ENCODE data around the gene ABR.
"Not testable (repeated sequence)": the region's sequence is repeated elsewhere in the genome, so short reads cannot be mapped to it uniquely, and the experiment has no call there.

The ABR gene

DNA sequence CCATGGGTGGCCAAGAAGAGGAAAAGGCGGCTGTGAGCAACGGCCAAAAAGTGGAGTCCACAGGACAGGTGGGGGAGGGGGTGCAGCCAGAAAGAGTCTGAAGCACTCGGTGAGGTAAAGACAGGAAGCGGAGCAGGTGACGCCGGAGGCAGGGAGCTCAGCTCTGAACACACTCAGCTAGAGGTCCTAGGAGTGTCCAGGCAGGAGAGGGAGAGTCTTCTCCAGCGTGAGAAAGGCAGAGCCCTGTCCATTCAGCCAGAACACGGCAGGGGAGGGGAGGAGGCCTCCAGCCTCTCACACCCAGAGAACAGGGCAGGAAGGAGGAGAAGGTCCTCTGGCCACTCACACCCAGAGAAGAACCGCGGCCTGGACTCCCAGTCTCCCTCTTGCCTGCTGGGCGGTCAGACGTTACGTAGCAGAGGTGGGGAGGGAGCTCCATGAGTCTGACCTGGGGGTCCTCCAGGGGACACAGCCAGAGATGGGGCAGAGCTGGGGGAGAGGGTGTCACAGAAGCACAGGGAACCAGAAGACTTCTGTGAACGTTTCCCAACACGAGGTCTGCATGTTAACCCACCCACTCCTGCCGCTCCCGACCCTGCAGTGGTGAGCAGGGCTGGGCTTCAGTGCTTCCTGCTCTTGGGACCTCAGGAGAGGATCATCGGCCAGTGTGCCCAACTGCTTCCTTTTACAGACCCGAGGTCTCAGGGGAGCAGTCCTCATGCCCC, 89.2 kb downstream of the ABR start:
- no peak for DNase-seq

DNA sequence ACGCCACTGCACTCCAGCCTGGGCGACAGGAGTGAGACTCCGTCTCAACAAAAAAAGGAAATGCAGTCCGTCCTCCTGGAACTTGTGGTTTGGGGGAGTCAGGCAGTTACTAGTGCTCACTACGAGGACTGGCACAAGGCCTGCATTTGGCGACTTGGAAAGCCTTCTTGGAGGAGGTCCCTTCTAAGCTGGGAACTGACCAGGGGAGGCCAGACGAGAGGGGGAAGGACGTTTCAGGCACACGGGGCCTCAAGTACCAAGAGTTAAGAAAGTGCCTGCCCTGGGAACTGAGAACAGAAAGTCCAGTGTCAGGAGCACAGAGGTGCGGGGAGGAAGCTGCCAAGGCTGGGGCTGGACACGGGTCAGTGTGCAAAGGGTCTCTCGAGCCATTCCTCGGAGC, 89.9 kb downstream of the ABR start:
- DNase-seq, result no peak

GRCh38 chr17:1087381-1088241, 92.2 kb downstream of the ABR start:
- peak; percentile 72 to 78 for DNase-seq

- no peak for DNase-seq
Measured at GRCh38 chr17:1083451-1084187, 96.2 kb downstream of the ABR start.

GRCh38 chr17:1082579-1082978, 97.2 kb downstream of the ABR start:
- no peak for DNase-seq

DNA sequence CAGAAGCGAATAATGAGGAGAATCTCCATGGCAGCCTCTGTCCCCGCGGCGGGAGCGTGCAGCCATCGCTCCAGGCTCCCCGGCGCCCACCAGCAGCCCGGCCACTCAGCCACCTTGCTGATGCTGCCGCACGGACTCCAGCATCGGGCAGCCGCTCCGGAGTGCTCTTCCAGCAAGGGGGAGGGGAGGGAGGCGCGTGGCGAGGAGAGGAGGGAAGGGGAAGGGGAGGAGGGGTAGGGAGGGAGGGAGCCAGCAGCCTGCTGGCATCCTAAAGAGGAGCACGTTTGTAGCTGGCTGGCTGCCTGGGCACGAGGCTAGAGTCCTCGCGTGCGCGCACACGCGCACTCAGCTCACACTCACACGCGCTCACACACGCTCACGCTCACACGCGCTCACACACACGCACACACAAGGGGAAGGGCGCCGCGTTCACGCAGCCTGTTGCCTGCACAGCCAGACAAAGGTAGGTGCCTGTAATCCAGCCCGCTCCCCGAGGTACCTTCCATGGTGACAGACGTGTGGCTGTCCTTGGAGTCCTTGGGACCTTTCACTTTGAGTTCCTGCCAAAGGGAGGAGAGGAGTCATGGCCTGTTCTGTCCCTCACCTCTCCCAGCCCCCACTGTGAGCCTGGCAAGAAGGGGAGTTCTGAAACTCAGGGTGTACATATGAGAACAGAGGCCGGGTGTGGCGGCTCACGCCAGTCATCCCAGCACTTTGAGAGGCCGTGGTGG, 100.8 kb downstream of the ABR start:
- DNase-seq, result peak in 1 of 2 experiments; percentile 37

GRCh38 chr17:1077986-1078711, 101.6 kb downstream of the ABR start:
- no peak for DNase-seq

DNA sequence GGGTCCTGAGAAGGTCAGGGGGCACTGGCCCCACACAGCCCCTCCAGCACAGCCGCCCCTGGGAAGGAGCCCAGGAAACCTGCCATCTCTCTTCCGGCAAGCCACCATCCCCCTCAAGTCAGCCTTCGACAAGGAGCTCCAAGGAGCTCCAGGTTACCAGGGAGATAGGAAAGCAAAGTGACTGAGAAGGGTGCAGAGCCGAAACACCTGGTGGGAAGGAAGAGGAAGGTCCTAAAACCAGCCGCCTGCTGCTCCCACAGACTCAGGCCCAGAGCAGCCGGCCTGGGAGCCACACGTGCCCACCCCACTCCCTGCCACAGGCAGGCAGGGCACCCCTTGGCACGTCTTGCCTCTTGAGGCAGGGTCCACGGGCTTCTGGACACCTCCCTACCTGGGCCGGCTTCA, 102.2 kb downstream of the ABR start:
- no peak for DNase-seq

- no peak for DNase-seq
Measured at GRCh38 chr17:1076982-1077302, 102.8 kb downstream of the ABR start.

DNA sequence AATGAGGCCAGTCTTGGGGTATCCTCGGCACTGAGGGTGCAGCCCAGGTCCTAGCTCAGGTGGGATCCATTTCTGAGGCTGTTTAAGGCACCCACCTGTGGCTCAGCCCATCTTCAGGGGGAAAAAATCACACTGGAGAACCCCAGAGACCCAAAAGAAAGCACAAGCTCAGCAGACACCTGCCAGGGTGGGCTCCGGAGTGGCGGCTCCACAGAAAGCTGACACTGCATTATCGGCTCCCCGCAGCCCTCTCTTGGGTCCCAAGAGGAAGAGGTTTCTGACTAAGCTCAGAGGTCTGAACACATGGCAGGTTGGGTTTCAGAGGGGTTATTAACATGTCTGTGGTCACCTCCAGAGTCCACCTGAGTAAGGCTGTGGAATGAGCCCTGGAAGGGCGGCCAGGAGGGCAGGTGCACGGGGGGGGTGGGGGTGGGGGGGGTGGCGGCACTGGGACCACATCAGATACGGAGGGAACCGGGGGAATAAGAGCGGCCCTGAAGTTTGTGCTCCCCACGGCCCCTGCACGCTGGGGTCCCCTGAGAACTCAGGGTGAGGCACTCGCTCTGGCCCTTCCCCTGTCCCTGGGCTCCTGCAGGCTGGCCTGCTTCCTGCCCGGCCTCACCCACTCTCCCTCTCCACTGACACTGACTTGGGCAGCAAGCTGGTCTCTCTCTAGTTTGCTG, 103.3 kb downstream of the ABR start:
- DNase-seq, result no peak

DNA sequence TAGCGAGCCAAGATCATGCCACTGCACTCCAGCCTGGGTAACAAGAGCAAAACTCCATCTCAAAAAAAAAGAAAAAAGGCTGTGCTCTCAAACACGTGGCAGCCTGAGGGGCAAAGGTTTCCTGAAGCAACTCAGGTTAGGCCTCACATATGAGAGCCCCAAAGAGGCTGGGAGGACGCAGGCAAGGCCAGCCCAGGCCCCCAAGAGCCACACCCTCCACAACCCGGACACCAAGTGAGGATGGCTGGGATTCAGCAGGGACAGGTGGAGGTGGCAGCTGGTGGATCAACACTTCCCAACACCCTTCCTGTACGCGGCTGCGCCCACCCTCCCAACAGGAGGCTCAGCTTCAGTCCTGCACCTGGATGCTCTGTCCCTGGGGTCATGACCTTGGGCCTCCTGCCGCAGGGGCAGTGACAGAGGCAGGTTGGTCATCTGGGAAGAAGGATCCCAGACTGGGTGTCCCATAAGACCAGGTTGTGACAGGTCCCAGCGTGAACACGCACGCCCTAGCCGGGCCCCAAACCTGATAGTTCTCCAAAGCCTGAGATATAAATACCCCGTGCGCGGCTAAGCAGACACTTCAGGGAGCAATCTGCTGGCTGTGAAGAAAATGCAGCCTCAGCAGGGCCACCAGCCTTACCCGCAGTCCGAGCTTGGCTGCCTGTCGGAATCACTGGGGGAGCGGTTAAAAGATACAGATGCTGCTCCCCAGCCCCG, 104.7 kb downstream of the ABR start:
- no peak for DNase-seq

- not testable (repeated sequence) for DNase-seq
Measured at GRCh38 chr17:1073963-1074625, 105.7 kb downstream of the ABR start.

GRCh38 chr17:1073241-1073962, 106.4 kb downstream of the ABR start:
- no peak for DNase-seq

DNA sequence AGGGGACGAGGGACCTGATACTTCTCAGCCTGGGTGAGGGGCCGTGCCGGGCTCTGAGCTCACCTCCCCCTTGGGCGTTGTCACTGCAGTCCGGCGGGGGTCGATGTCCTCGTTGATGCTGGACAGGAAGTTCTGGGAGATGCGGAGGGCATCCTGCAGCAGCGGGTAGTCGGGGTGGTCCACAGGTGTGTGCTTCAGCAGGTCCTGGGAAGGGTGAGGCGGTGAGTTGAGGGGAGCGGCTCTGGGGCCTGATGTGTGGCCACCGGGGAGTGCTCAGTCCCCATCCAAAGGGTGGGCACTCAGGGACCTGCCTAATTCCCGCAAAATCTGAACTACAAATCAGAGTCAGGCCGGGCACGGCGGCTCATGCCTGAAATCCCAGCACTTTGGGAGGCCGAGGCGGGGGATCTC, 107.2 kb downstream of the ABR start:
- no peak for DNase-seq

DNA sequence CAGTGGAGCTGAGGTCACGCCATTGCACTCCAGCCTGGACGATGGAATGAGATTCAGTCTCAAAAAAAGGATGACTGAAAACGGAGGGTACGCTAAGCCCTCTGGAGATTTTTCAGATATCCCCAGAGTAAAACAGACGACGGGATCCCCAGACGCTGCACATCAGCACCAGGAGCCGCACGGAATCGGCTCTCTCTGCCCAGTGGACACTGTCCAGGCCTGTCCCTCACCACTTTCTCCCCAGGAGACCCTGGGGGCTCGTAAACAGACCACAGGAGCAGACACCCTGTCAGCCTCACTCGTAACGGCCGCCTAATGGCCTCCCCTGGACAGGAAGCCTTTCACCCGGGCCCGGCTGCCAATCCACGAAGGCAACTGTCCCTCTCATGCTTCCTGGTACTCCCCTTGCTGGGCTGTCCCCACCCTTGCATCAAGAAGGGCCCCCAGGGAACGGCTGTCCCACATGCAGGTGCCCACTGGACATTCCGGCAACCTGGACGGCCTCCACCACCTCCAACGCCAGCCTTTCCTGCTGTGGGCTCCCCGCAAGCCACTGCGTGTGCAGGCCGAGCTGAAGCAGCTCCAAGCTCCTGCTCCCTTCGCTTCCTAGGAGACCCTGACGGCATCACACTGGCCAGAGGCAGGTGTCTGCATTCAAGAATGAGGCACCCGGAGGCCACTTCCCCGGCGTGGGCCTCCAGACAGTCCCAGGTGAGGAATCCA, 108.5 kb downstream of the ABR start:
- DNase-seq, result no peak

DNA sequence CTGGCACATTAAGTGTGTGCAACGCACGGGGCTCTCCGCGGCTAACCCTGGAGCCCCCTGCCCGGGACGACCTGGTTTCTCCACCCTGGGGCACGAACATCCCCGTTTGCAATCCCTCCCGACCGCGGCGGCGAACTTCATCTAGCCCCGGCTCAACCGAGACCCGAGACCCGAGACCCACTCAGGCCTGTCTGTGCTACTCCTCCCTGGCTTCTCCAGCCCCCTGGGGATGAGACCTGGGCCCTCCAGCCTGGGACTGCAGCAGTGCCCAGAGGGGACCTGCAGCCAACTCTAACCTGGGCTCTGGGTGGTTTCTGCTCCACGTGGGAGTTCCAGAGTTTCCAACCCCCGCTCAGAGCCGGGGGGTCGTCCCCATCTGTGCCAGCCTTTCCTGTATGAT, 109.4 kb downstream of the ABR start:
- no peak for DNase-seq

GRCh38 chr17:1069847-1070246, 109.9 kb downstream of the ABR start:
- DNase-seq, result no peak

DNA sequence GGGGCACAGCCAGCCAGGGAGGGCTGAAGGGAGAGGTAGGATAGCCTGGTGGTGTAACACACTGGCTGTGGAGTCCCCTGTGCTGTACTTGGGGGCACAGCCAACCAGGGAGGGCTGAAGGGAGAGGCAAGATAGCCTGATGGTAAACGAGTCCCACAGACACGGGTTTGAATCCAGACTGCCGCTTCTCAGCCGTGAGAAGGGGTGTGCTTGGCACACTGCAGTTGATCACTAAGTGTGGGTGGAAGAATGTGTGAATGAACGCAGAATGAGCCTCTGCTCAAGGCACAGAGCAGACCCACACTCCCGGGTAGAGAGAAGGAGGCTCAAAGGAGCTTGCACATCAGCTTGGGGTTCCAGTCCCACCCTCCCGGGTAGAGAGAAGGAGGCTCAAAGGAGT, 111.4 kb downstream of the ABR start:
- DNase-seq, result no peak

Data from NCI-H446 (cell line).